ENCODE measurements around the gene ATP1A2.

GRCh38 chr1:160085686-160086455, 29.7 kb upstream of the ATP1A2 start:
- TF ChIP-seq POLR2AphosphoS5 (IDR thresholded peaks at IDR 0.05) (no peak), CTCF (IDR thresholded peaks at IDR 0.05) (peak in 5 of 7 experiments; percentile 54 to 80 (median 71))
